Tibial artery (tissue), 4 donors: Measurements from ENCODE around the gene USF2.

Source experiments
- DNase-seq, 2 donors: peaks; one replicate each; pipeline ENCODE4 v3.0.0-alpha.2; 2019
- H3K27ac ChIP-seq, 2 donors: fragments of 200-600 bp; sonication (generic) in 1 of 2; 1 replicate in 1 of 2; 2 replicates in 1 of 2; pipeline ENCODE4 v1.5.1; 2018 to 2019; ENCODE audit warnings: mild to moderate bottlenecking in 1 of 2
- H3K27me3 ChIP-seq, 2 donors: fragments of 200-600 bp; sonication (generic) in 1 of 2; one replicate each; pipeline versions ENCODE4 v1.5.1 to v1.6.0; 2016 to 2019
- H3K36me3 ChIP-seq, 3 donors: fragments of 200-600 bp; sonication (generic) in 2 of 3; one replicate each; pipeline ENCODE4 v1.5.1; 2016 to 2019; ENCODE audit warnings: mild to moderate bottlenecking in 2 of 3
- H3K4me1 ChIP-seq, 4 donors: fragments of 200-600 bp; sonication (generic) in 2 of 4; 1 replicate in 3 of 4; 2 replicates in 1 of 4; pipeline ENCODE4 v1.5.1; 2016 to 2019
- H3K4me3 ChIP-seq, 2 donors: fragments of 200-600 bp; sonication (generic) in 1 of 2; 1 replicate in 1 of 2; 2 replicates in 1 of 2; pipeline ENCODE4 v1.5.1; 2018 to 2019; ENCODE audit warnings: mild to moderate bottlenecking in 2 of 2
- H3K9me3 ChIP-seq, 3 donors: fragments of 200-600 bp; sonication (generic) in 1 of 3; one replicate each; pipeline ENCODE4 v1.5.1; 2016 to 2019
- CTCF ChIP-seq, 2 experiments: fragments of 200-600 bp in 1 of 2; fragments of 450-650 bp in 1 of 2; IDR thresholded peaks; one replicate each; pipeline ENCODE4 v1.5.1; 2017 to 2019; ENCODE audit warnings: antibody characterized with exemption in 2 of 2, mild to moderate bottlenecking in 1 of 2, moderate library complexity in 1 of 2
- intact Hi-C: fragments of 100-400 bp; cut with DNase I; formaldehyde crosslinking; loops from one replicate; pipeline ENCODE4 v1.15.0; 2023; ENCODE audit warnings: low total_unique reads

Gene USF2

DNA sequence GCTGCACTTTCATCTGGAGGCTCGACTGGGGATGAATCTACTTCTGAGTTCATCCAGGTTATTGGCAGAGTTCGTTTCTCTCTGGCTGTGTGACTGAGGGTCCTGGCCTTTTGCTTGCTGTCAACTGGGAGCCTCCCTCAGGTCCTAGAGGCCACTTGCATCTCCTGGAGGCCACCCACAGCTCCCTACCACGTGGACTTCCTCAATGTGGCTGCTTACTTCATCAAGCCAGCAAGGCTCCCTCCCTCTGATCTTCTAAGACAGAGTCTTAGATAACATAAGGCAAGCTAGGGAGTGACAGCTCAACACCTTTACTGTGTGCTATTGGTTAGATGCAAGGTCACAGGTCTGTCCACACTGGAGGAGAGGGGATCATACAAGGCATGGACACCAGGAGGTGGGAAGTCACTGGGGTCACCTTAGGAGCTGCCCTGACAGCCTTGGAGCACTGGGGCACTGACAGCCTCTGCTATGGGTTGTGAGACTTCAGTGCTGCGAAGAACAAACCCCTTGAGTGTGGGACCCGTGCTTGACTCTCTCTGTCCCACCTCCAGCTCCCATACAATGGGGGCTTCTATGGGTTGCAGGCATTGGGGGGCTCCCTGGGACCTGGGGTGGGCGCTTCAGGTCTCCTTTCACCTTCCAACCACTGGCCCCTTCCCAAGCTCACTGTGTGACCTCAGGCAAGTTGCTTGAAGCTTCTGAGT lies 45.5 kb upstream of the USF2 start:
- no peak for TF ChIP-seq CTCF (IDR thresholded peaks at IDR 0.05)
- Histone ChIP-seq H3K4me1 (no peaks in the 10 kb centered on the region), H3K36me3 (no peaks in the 10 kb centered on the region), H3K27ac (no peak overlapping the region), H3K27me3 (peaks cover 0 to 40% of the 10 kb centered on the region in 2 donors), H3K4me3 (no peak overlapping the region), H3K9me3 (peaks cover 0 to 7% (median 0%) of the 10 kb centered on the region in 3 donors)
- intact Hi-C loops = no loop called here
- DNase-seq = no peak

DNA sequence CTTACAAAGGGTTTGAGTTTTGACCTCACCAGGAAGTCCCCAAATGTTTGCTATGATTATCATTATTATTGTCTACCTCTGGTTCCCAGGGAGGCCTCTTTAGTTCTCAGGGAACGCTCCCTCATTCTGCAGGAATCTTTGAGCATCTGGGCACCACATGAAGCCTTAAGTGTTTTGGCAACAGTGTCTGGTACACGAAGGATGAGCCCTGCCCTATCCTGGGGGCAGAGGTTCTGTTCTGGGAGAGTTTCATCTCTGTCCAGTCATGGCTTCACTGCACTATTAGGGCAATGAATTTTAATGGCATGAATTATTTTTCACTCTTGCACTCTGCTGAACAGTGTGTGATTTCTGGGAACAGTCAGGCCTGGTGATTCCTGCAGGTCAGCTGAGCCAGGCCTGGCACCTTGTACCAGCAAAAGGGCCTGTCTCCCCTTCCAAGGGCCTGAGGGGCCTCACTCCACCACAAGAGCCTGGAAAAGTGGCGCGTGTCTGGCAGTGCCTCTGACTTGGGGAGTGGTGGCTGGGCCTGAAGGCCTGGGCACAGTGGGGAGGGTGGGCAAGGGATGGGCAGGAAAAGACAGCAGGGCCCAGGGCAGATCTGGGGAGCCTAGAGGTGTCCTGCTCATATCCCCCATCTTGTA lies 44.8 kb upstream of the USF2 start:
- no peaks in the 10 kb centered on the region for H3K4me1 ChIP-seq
- H3K27me3 ChIP-seq = peaks cover 0 to 45% of the 10 kb centered on the region in 2 donors
- H3K9me3 ChIP-seq = peaks cover 0 to 6% (median 0%) of the 10 kb centered on the region in 3 donors
- no peaks in the 10 kb centered on the region for H3K36me3 ChIP-seq
- TF ChIP-seq CTCF (IDR thresholded peaks at IDR 0.05) = no peak
- DNase-seq = no peak
- no peak overlapping the region for H3K27ac ChIP-seq
- H3K4me3 ChIP-seq = no peak overlapping the region
- intact Hi-C loops = no loop called here

- TF ChIP-seq CTCF (IDR thresholded peaks at IDR 0.05) = no peak
- H3K27ac ChIP-seq = no peak overlapping the region
- no peak overlapping the region for H3K4me3 ChIP-seq
- H3K4me1 ChIP-seq = no peaks in the 10 kb centered on the region
- no peaks in the 10 kb centered on the region for H3K36me3 ChIP-seq
- no peak for DNase-seq
- H3K9me3 ChIP-seq = peaks cover 0 to 4% (median 0%) of the 10 kb centered on the region in 3 donors
- H3K27me3 ChIP-seq = peaks cover 0 to 45% of the 10 kb centered on the region in 2 donors
- intact Hi-C loops = no loop called here
Measured at GRCh38 chr19:35224681-35225571, 43.8 kb upstream of the USF2 start.

GRCh38 chr19:35225951-35226350 lies 42.8 kb upstream of the USF2 start:
- H3K36me3 ChIP-seq = no peaks in the 10 kb centered on the region
- H3K4me3 ChIP-seq = no peak overlapping the region
- intact Hi-C loops = no loop called here
- H3K27ac ChIP-seq = no peak overlapping the region
- no peak for DNase-seq
- no peak for TF ChIP-seq CTCF (IDR thresholded peaks at IDR 0.05)
- peaks cover 0 to 45% of the 10 kb centered on the region in 2 donors for H3K27me3 ChIP-seq
- H3K9me3 ChIP-seq = peaks cover 0 to 4% (median 0%) of the 10 kb centered on the region in 3 donors
- H3K4me1 ChIP-seq = no peaks in the 10 kb centered on the region

- Histone ChIP-seq H3K27ac (no peak overlapping the region), H3K4me1 (no peaks in the 10 kb centered on the region), H3K27me3 (peaks cover 0 to 45% of the 10 kb centered on the region in 2 donors), H3K4me3 (no peak overlapping the region), H3K9me3 (peaks cover 0 to 4% (median 0%) of the 10 kb centered on the region in 3 donors), H3K36me3 (no peaks in the 10 kb centered on the region)
- DNase-seq = no peak
- no peak for TF ChIP-seq CTCF (IDR thresholded peaks at IDR 0.05)
- intact Hi-C loops = no loop called here
Measured at GRCh38 chr19:35226748-35227147, 42.0 kb upstream of the USF2 start.
